T-helper 17 cell (primary cell): ENCODE data around the gene SLC38A7. TPM values are rescaled to one million over a fixed set of nuclear protein-coding genes. Genes with fewer than 3 reads are reported as not detected.
"Not testable (repeated sequence)": the region's sequence is repeated elsewhere in the genome, so short reads cannot be mapped to it uniquely, and the experiment has no call there.

Source experiments
- ATAC-seq: fragments of 150-1000 bp; cut with Tn5 transposase; 2 replicates; pipeline ENCODE4 v1.10.0; 2021; ENCODE audit warnings: mild to moderate bottlenecking, moderate library complexity
- DNase-seq, 3 donors: peaks; one replicate each; pipeline versions ENCODE4 v3.0.0 to v3.0.0-alpha.2; 2020 to 2021
- H3K9me3 ChIP-seq: one replicate; pipeline ENCODE4 v1.7.0; 2013; ENCODE audit warnings: low read length, mild to moderate bottlenecking; ENCODE audit not compliant: control insufficient read depth, poor library complexity, severe bottlenecking
- H3K27ac Mint-ChIP-seq: one replicate; pipeline ENCODE4 v1.8.0; 2022; ENCODE audit warnings: mild to moderate bottlenecking, moderate library complexity, mixed read lengths
- H3K27me3 Mint-ChIP-seq: one replicate; pipeline ENCODE4 v1.8.0; 2022; ENCODE audit warnings: mixed read lengths
- H3K36me3 Mint-ChIP-seq: one replicate; pipeline ENCODE4 v1.8.0; 2022; ENCODE audit warnings: low read depth, mixed read lengths
- H3K4me1 Mint-ChIP-seq: one replicate; pipeline ENCODE4 v1.8.0; 2022; ENCODE audit warnings: mild to moderate bottlenecking, mixed read lengths
- H3K4me3 Mint-ChIP-seq: one replicate; pipeline ENCODE4 v1.8.0; 2022; ENCODE audit warnings: mild to moderate bottlenecking, moderate library complexity, mixed read lengths
- total RNA-seq, 4 donors: library from RNA in 2 of 4; stranded (reverse) in 2 of 4; gene quantifications; one replicate each; pipeline ENCODE4 v1.2.3 and lab custom pipeline; 2022 to 2026

The SLC38A7 gene
- total RNA-seq, 2 donors from 2014 or later, result 7.6 to 9.2 TPM

DNA sequence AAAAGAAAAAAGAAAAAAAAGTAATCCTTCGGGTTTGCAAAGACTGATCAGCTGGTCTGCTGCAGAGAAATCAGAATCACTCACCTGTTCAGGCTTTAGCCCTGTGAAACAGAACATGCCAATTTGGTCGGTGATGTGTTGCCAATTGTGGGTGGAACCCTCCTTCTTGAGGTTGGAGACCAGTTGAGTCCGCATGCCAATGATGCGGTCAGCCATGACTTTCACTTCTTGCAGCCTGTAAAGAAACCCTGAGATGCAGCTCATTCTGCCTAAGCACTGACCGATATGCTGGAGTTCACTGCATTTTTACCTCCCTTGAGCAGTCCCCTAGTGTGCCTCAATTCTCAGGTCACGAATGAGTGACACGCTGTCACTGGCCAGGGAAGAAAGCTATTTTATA lies 24.8 kb upstream of the SLC38A7 start:
- Mint-ChIP-seq H3K4me1 (no peaks in the 10 kb centered on the region), H3K27ac (no peak overlapping the region), H3K36me3 (peaks cover 4% of the 10 kb centered on the region), H3K4me3 (no peak overlapping the region), H3K27me3 (no peaks in the 10 kb centered on the region)
- no peaks in the 10 kb centered on the region for H3K9me3 ChIP-seq
- DNase-seq (no peak), ATAC-seq (no peak)

GRCh38 chr16:58699151-58699550 lies 14.6 kb upstream of the SLC38A7 start:
- Mint-ChIP-seq H3K36me3 (no peaks in the 10 kb centered on the region), H3K27me3 (no peaks in the 10 kb centered on the region), H3K27ac (no peak overlapping the region), H3K4me1 (peaks cover 4% of the 10 kb centered on the region), H3K4me3 (no peak overlapping the region)
- no peaks in the 10 kb centered on the region for H3K9me3 ChIP-seq
- ATAC-seq, result no peak
- no peak for DNase-seq

- Mint-ChIP-seq H3K36me3 (peaks cover 4% of the 10 kb centered on the region), H3K4me3 (no peak overlapping the region), H3K27me3 (peaks cover 9% of the 10 kb centered on the region), H3K27ac (no peak overlapping the region), H3K4me1 (peaks cover 4% of the 10 kb centered on the region)
- DNase-seq, result no peak
- H3K9me3 ChIP-seq, result no peaks in the 10 kb centered on the region
- no peak for ATAC-seq
Measured at GRCh38 chr16:58695368-58695767, 10.8 kb upstream of the SLC38A7 start.

DNA sequence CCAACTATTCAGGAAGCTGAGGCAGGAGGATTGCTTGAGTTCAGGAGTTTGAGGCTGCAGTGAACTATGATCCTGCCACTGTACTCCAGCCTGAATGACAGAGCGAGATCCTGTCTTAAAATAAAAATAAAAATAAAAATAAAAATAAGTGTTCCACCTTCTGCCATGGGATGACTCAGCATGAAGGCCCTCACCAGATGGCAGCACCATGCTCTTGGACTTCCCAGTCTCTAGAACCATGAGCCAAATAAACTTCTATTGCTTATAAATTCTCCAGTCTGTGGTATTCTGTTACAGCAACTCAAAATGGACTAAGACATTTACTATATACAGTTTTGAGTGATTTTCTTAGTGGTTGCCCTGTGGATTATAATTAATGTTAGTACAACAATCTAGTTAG lies 7.9 kb upstream of the SLC38A7 start:
- no peaks in the 10 kb centered on the region for H3K9me3 ChIP-seq
- peaks cover 13% of the 10 kb centered on the region for H3K27me3 Mint-ChIP-seq
- ATAC-seq (no peak), DNase-seq (no peak)
- no peak overlapping the region for H3K27ac Mint-ChIP-seq
- peaks cover 4% of the 10 kb centered on the region for H3K36me3 Mint-ChIP-seq
- H3K4me1 Mint-ChIP-seq, result no peaks in the 10 kb centered on the region
- H3K4me3 Mint-ChIP-seq, result no peak overlapping the region

DNA sequence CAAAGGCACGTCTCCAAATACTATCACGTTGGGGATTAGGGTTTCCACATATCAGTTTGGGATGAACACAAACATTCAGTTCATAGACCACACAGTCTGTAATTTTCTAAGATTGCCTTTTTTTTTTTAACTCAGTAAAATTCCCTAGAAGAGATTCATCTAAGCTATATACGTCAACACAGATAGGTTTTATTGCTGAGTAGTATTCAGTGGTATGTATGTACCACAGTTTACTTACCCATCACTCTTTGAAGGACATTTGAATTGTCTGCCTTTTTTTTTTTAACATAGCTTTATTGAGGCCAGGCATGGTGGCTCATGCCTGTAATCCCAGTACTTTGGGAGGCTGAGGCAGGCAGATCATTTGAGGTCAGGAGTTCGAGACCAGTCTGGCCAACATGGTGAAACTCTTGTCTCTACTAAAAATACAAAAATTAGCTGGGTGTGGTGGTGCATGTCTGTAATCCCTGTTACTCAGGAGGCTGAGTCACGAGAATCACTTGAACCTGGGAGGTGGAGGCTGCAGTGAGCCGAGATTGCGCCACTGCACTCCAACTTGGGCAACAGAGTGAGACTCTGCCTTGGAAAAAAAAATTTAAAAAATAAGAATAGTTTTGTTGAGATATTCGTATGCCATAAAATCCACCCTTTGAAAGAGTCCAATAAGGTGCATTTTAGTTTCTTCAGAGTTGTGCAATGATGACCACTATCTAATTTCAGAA lies 2.6 kb upstream of the SLC38A7 start:
- H3K4me1 Mint-ChIP-seq, result peaks cover 14% of the 10 kb centered on the region
- H3K4me3 Mint-ChIP-seq, result not testable (repeated sequence)

GRCh38 chr16:58685084-58685449 lies 497 bp upstream of the SLC38A7 start:
- H3K4me3 Mint-ChIP-seq, result peak overlapping the region; percentile 93
- peaks cover 5% of the 10 kb centered on the region for H3K36me3 Mint-ChIP-seq
- H3K27ac Mint-ChIP-seq, result peak overlapping the region; percentile 37
- H3K4me1 Mint-ChIP-seq, result peaks cover 19% of the 10 kb centered on the region
- peaks cover 5% of the 10 kb centered on the region for H3K27me3 Mint-ChIP-seq
- DNase-seq (no peak), ATAC-seq (no peak)
- H3K9me3 ChIP-seq, result no peaks in the 10 kb centered on the region

More for the DNA sequence above, 2.6 kb upstream of the SLC38A7 start:
- not testable (repeated sequence) for DNase-seq, ATAC-seq, H3K9me3 ChIP-seq, H3K36me3 Mint-ChIP-seq
- peak overlapping the region; percentile 34 for H3K27ac Mint-ChIP-seq
- peaks cover 13% of the 10 kb centered on the region for H3K27me3 Mint-ChIP-seq

DNA sequence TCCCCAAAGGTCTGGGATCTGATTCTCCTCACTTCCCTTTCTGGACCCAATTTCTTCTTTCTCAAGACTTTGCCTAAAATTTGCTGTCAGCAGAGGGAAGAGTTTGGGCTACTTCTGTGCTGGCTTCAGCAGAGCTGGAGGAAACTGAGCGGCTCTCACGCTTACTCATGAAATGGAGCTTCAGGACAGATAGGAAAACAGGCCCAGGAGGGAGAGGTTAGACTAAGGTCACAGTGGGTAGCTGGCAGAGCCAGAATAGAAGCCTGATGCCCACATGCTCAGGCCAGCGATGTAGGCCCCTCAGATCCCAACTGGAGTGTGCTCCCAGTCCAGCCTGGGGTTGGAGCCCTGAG lies 593 bp downstream of the SLC38A7 start:
- H3K4me3 Mint-ChIP-seq, result peak overlapping the region; percentile 93
- DNase-seq, result no peak
- peaks cover 5% of the 10 kb centered on the region for H3K36me3 Mint-ChIP-seq
- no peaks in the 10 kb centered on the region for H3K9me3 ChIP-seq
- peak overlapping the region; percentile 37 for H3K27ac Mint-ChIP-seq
- H3K27me3 Mint-ChIP-seq, result peaks cover 5% of the 10 kb centered on the region
- H3K4me1 Mint-ChIP-seq, result peaks cover 19% of the 10 kb centered on the region
- no peak for ATAC-seq

DNA sequence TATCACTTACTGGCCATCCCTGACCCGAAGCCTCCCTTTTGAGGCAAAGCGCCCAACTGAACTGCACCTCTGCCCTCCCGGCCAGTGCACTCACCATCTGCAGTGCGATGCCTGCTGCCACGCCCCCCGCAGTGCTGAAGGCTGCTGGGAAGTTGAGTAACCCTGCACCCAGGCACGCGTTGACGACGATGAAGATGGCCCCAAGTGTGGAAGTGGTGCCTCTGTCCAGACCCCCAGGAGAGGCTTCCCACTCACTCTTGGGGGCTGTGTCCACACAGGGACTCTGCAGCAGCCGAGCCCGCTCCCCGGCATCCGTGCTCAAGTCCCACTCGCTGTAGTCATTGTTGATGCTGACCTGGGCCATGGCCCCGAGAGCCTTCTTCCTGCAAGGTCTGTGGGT lies 4.8 kb downstream of the SLC38A7 start:
- Mint-ChIP-seq H3K27me3 (no peaks in the 10 kb centered on the region), H3K36me3 (peaks cover 5% of the 10 kb centered on the region), H3K4me3 (no peak overlapping the region), H3K27ac (no peak overlapping the region), H3K4me1 (peaks cover 21% of the 10 kb centered on the region)
- no peak for ATAC-seq
- no peak for DNase-seq
- no peaks in the 10 kb centered on the region for H3K9me3 ChIP-seq

DNA sequence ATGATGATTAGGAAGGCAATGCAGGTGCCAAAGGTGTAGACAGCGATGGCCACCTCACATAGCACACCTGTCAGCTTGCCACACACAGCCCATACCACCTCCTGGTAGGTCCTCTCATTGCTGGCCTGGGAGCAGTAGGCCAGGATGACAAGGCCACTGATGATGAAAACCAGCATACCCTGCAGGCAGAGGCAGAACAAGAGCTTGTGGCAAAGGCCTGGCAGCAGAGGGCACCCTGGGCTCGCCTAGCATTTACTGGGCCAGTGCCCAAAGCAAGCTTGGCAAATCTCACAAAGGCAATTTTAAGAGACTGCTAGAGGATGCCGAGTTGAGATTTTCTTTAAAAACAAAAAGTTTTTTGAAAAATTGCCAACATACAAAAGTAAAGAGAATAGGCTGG lies 5.9 kb downstream of the SLC38A7 start:
- no peak for ATAC-seq
- H3K4me1 Mint-ChIP-seq, result peaks cover 15% of the 10 kb centered on the region
- DNase-seq, result no peak
- no peak overlapping the region for H3K27ac Mint-ChIP-seq
- no peaks in the 10 kb centered on the region for H3K9me3 ChIP-seq
- no peak overlapping the region for H3K4me3 Mint-ChIP-seq
- H3K36me3 Mint-ChIP-seq, result peaks cover 5% of the 10 kb centered on the region
- H3K27me3 Mint-ChIP-seq, result no peaks in the 10 kb centered on the region

DNA sequence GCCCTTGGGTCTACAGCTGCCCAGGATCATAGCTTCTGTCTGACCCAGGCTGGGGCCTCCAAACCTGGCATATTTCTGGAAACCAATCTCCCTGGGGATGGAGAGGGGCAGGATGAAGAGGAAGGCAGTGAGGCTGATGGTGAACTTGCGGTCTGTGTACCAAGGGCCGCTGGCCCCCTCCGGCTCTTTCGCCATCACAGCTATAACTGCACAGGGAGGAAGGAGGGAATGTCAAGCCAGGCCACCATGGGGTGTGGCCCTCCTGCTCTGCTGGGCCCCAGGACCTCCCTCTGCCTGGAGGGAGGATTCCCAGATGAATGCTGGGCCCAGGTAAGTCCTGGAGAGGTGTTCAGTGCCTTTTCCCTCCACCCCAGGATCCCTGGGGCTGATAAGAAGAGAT lies 6.3 kb downstream of the SLC38A7 start:
- peaks cover 10% of the 10 kb centered on the region for H3K4me1 Mint-ChIP-seq
- no peak for ATAC-seq
- peaks cover 5% of the 10 kb centered on the region for H3K36me3 Mint-ChIP-seq
- H3K9me3 ChIP-seq, result no peaks in the 10 kb centered on the region
- H3K27ac Mint-ChIP-seq, result no peak overlapping the region
- DNase-seq, result no peak
- no peak overlapping the region for H3K4me3 Mint-ChIP-seq
- H3K27me3 Mint-ChIP-seq, result no peaks in the 10 kb centered on the region

GRCh38 chr16:58670946-58671583 lies 13.5 kb downstream of the SLC38A7 start:
- Mint-ChIP-seq H3K36me3 (peaks cover 4% of the 10 kb centered on the region), H3K4me3 (no peak overlapping the region), H3K27ac (peak overlapping the region; percentile 21), H3K27me3 (no peaks in the 10 kb centered on the region), H3K4me1 (peaks cover 7% of the 10 kb centered on the region)
- no peaks in the 10 kb centered on the region for H3K9me3 ChIP-seq
- DNase-seq (no peak), ATAC-seq (no peak)

DNA sequence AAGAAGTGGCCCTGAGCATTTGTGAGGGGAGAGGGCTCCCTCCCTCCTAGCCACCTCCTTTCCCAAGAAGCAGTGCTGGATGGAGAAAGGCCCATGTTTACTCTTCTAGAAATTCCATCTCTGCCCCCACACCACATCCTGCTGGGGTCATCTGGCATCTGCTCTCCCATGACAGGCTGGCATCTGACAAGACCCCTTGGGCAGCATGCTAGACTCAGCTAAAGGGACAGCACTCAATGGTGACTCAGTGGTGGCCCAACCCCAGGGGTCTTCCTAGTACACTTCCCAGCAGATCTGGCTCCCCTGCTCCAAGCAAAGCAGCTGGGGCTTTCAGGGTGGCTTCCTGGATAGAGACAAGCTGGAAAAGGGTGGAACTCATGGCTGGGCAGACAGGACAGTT lies 14.4 kb downstream of the SLC38A7 start:
- Mint-ChIP-seq H3K27me3 (no peaks in the 10 kb centered on the region), H3K27ac (no peak overlapping the region), H3K4me1 (peaks cover 7% of the 10 kb centered on the region), H3K36me3 (peaks cover 4% of the 10 kb centered on the region), H3K4me3 (no peak overlapping the region)
- no peaks in the 10 kb centered on the region for H3K9me3 ChIP-seq
- DNase-seq, result no peak
- no peak for ATAC-seq

DNA sequence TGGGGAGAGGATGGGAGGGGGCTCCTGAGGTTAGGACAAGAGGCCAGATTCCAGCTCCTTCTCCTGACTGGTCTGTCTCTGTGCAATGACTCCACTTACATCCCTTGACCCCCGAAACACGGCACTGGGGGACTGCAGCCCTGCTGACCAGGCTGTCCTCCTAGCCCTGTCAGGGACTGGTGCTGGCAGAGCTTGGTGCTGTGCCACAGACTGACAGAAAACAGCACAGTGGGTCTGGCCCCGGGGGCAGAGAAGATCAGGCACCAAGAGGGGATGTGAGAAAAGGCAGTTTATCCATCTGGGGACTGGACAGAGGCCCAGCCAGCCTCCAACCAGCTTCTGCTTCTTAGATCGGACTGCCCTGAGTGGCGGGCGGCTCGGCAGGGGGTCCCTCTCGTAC lies 19.4 kb downstream of the SLC38A7 start:
- peaks cover 3% of the 10 kb centered on the region for H3K4me1 Mint-ChIP-seq
- peak overlapping the region; percentile 28 for H3K4me3 Mint-ChIP-seq
- no peaks in the 10 kb centered on the region for H3K9me3 ChIP-seq
- no peak for DNase-seq
- H3K27ac Mint-ChIP-seq, result peak overlapping the region; percentile 54
- no peaks in the 10 kb centered on the region for H3K36me3 Mint-ChIP-seq
- no peak for ATAC-seq
- no peaks in the 10 kb centered on the region for H3K27me3 Mint-ChIP-seq
